Measurements from ENCODE around the gene SLFN12L. TPM values are rescaled to one million over a fixed set of nuclear protein-coding genes. Genes with fewer than 3 reads are reported as not detected.

SLFN12L gene
- total RNA-seq (2011; cell fraction: chromatin; rRNA removed; ENCODE audit: low replicate concordance) = 0.16 and 0.40 TPM in 2 replicates
- not detected in 2 replicates for total RNA-seq (2011; cell fraction: nucleolus; rRNA removed)
- 0.37 TPM in 1 of 2 replicates, not detected in the other for total RNA-seq (2011; cell fraction: nucleoplasm; rRNA removed)
- total RNA-seq (2014; rRNA removed) = 0.04 TPM in 1 of 2 replicates, not detected in the other
- 0.07 TPM in 1 of 2 replicates, not detected in the other for total RNA-seq (2014; rRNA removed; fragmentation: Illumina TruSeq; extraction: Trizol)
- total RNA-seq (2015; rRNA removed; fragmentation: Illumina TruSeq; extraction: Trizol) = 0.18 and 0.26 TPM in 2 replicates
- total RNA-seq (2021) = 0.09 and 0.31 TPM in 2 replicates
- polyA plus RNA-seq (2011; rRNA removed) = 0.04 TPM in 1 of 2 replicates, not detected in the other
- polyA plus RNA-seq (2011; cell fraction: cytosol; rRNA removed) = not detected in 2 replicates
- 0.04 TPM in 1 of 2 replicates, not detected in the other for polyA plus RNA-seq (2011; cell fraction: nucleus; rRNA removed)
- polyA plus RNA-seq (2012) = 0.05 and 0.58 TPM in 2 replicates
- polyA plus RNA-seq (2014; fragmentation: Illumina TruSeq; extraction: Trizol) = 0.09 TPM in 1 of 2 replicates, not detected in the other
- under 1 TPM in 1 of 2 experiments, not detected in 1; 0.04 TPM for polyA plus RNA-seq (2014; fragmentation: Nextera tagmentation; extraction: Ambion mirVana)
- polyA plus RNA-seq (2014; rRNA removed) = 0.05 TPM in 1 of 2 replicates, not detected in the other
- polyA minus RNA-seq (2011; rRNA and poly(A)+ RNA removed) = 0.09 TPM in 1 of 2 replicates, not detected in the other
- not detected in 2 replicates for polyA minus RNA-seq (2011; cell fraction: cytosol; rRNA and poly(A)+ RNA removed)
- polyA minus RNA-seq (2011; cell fraction: nucleus; rRNA and poly(A)+ RNA removed) = 0.27 TPM in 1 of 2 replicates, not detected in the other
- Bru-seq, nascent RNA = percentile 21 among the genes with signal in this experiment
- BruChase-seq, experiment 1, labeled RNA remaining after a 2-hour chase = percentile 17 among the genes with signal in this experiment
- percentile 25 among the genes with signal in this experiment for BruChase-seq, experiment 2, labeled RNA remaining after a 6-hour chase
- long read RNA-seq, experiment 1 = 0 reads
- long read RNA-seq, experiment 2 = 0 reads
- long read RNA-seq, experiment 3 = 0 reads

GRCh38 chr17:35537601-35538141 is at the start of gene SLFN12L:
Gene SLFN12L (minus strand): TSS chr17:35537678. CDS start chr17:35522364, 15,314 bp downstream.
- Histone ChIP-seq H3K79me2 (ENCODE audit: control insufficient read depth, insufficient read depth, low read length) (no peaks in the 10 kb centered on the region), H3K9ac (ENCODE audit: insufficient read depth in 1 of 2, low read depth in 2 of 2, low read length in 2 of 2) (no peak within 1 kb of the TSS), H3K36me3 (ENCODE audit: control insufficient read depth, insufficient read depth, low read length) (no peaks in the 10 kb centered on the region), H3K9me1 (ENCODE audit: control insufficient read depth, insufficient read depth, low read length) (no peaks in the 10 kb centered on the region), H3K27me3 (ENCODE audit: control insufficient read depth in 2 of 2, insufficient read depth in 2 of 2, low read length in 2 of 2) (no peaks in the 10 kb centered on the region), H4K20me1 (replicated peaks; ENCODE audit: control insufficient read depth, insufficient read depth, low read length) (no peaks in the 10 kb centered on the region), H3K4me1 (replicated peaks in 1 of 2; ENCODE audit: control insufficient read depth in 2 of 2, insufficient read depth in 2 of 2, low read length in 2 of 2) (peaks cover 10 to 36% of the 10 kb centered on the region in 2 experiments; a peak in 3 of 5 replicates), H3K27ac (ENCODE audit: extremely low read depth, low read depth, low read length) (peak within 1 kb of the TSS; percentile 14; the same call in 1 of the 3 replicates), H3K4me2 (ENCODE audit: insufficient read depth, low read length) (no peak within 1 kb of the TSS), H3K9me3 (replicated peaks; ENCODE audit: control insufficient read depth, insufficient read depth, low read depth, low read length) (no peaks in the 10 kb centered on the region), H2AFZ (ENCODE audit: low read depth, low read length) (peak within 1 kb of the TSS; percentile 70), H3K4me3 (no peak within 1 kb of the TSS)
- 8% methylated on average over 2 of the region's 2 CpGs for WGBS (ENCODE audit: insufficient coverage, low coverage, missing lambda C conversion rate)
- FAIRE-seq = no peak
- in situ Hi-C loops (cut with MboI) (loop anchor here (5.0 kb wide), 2 partner anchors 225 to 365 kb away; no protein-coding TSS in a partner anchor), intact Hi-C loops (cut with micrococcal nuclease) (loop anchor here (1.0 to 10.0 kb wide), 5 partner anchors 63 to 393 kb away; partner anchors contain the start of genes NLE1, SLFN12 and UNC45B)
- ChIA-PET POLR2A (interaction anchor here (0.6 to 1.3 kb wide), 3 partner anchors 15 to 49 kb away, joined by 3 to 4 read pairs (median 3); partner anchors contain the start of genes AP2B1 and PEX12), CTCF (ENCODE audit: low intra/inter-chr PET ratio) (interaction anchor here (0.5 kb wide), 1 partner anchor 201 kb away, joined by 3 read pairs; no protein-coding TSS in a partner anchor)
- DNase-seq (ENCODE audit: extremely low read depth in 1 of 4, low spot score in 3 of 4) = peak in 2 of 4 experiments; percentile 26 to 55
- no peak; the same call in 2 of the 3 replicates for ATAC-seq
- no TSS peak for BruUV-seq (replicated peaks)
- no peak for TF ChIP-seq TARDBP (IDR thresholded peaks at IDR 0.05)
- no peak for TF ChIP-seq EP300 (IDR thresholded peaks at IDR 0.05; ENCODE audit: low read length)
- TF ChIP-seq PCBP2 (IDR thresholded peaks at IDR 0.05; ENCODE audit: low read depth, low read length, poor library complexity, severe bottlenecking) = no peak
- no peak for TF ChIP-seq RBBP5 (IDR thresholded peaks at IDR 0.05; ENCODE audit: borderline replicate concordance, insufficient read depth, low read length, poor library complexity, severe bottlenecking)
- 0 out of 4 replicates have a peak, but pooled peaks of 1 of the 2 experiments have one; percentile 38 for TF ChIP-seq RCOR1 (IDR thresholded peaks at IDR 0.05; ENCODE audit: borderline replicate concordance in 1 of 2, low read depth in 2 of 2, low read length in 2 of 2)
- TF ChIP-seq TCF3 (CRISPR knock-in tag; IDR thresholded peaks at IDR 0.05) = no peak
- peak; percentile 21; the same call in 1 of the 2 replicates for TF ChIP-seq L3MBTL2 (IDR thresholded peaks at IDR 0.05)
- peak; percentile 69; the same call in 1 of the 2 replicates for TF ChIP-seq STAT5A (IDR thresholded peaks at IDR 0.05; ENCODE audit: borderline replicate concordance, low read length)
- TF ChIP-seq, protein P1, sequence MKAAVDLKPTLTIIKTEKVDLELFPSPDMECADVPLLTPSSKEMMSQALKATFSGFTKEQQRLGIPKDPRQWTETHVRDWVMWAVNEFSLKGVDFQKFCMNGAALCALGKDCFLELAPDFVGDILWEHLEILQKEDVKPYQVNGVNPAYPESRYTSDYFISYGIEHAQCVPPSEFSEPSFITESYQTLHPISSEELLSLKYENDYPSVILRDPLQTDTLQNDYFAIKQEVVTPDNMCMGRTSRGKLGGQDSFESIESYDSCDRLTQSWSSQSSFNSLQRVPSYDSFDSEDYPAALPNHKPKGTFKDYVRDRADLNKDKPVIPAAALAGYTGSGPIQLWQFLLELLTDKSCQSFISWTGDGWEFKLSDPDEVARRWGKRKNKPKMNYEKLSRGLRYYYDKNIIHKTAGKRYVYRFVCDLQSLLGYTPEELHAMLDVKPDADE (conservative IDR thresholded peaks at IDR 0.05; ENCODE audit: control insufficient read depth, low read depth, low read length) = no peak
- TF ChIP-seq HDAC1 (IDR thresholded peaks at IDR 0.05) = 0 out of 4 replicates have a peak, but pooled peaks of 1 of the 2 experiments have one; percentile 36
- TF ChIP-seq PKNOX1 (IDR thresholded peaks at IDR 0.05) = 0 out of 2 replicates have a peak, but pooled peaks have one; percentile 8
- no peak for TF ChIP-seq MAFF (IDR thresholded peaks at IDR 0.05; ENCODE audit: low read length)
- no peak for TF ChIP-seq ZNF354B (CRISPR knock-in tag; IDR thresholded peaks at IDR 0.05)

Data from K562 (cell line).